Activated CD4-positive, alpha-beta T cell treated with anti-CD3 and anti-CD28 coated beads, Interleukin-2, amount 10 ng/mL, durations not matched to agents 24 days and 14 days (primary cell): ENCODE data around the gene MRGPRD. TPM values are rescaled to one million over a fixed set of nuclear protein-coding genes. Genes with fewer than 3 reads are reported as not detected.
A peak's percentile ranks its signal among the peaks of the same experiment; 100 is the strongest.

Source experiments
- DNase-seq: peaks from one replicate; pipeline ENCODE4 v3.0.0; 2022
- H3K27ac Mint-ChIP-seq: one replicate; pipeline ENCODE4 v1.8.0; 2022; ENCODE audit warnings: mild to moderate bottlenecking, mixed read lengths
- H3K27me3 Mint-ChIP-seq: one replicate; pipeline ENCODE4 v1.8.0; 2022; ENCODE audit warnings: mixed read lengths
- H3K36me3 Mint-ChIP-seq: one replicate; pipeline ENCODE4 v1.8.0; 2022; ENCODE audit warnings: low read depth, mild to moderate bottlenecking, mixed read lengths
- H3K4me1 Mint-ChIP-seq: one replicate; pipeline ENCODE4 v1.8.0; 2021; ENCODE audit warnings: mixed read lengths
- H3K4me3 Mint-ChIP-seq: one replicate; pipeline ENCODE4 v1.8.0; 2022; ENCODE audit warnings: mild to moderate bottlenecking, moderate library complexity, mixed read lengths
- H3K9me3 Mint-ChIP-seq: one replicate; pipeline ENCODE4 v1.8.0; 2021; ENCODE audit warnings: mixed read lengths
- intact Hi-C: fragments of 100-400 bp; cut with micrococcal nuclease; formaldehyde crosslinking; loops from one replicate; pipeline ENCODE4 v1.15.1; 2023
- total RNA-seq: library from RNA; stranded (reverse); gene quantifications from 2 replicates; pipeline ENCODE4 v1.2.3, GENCODE V29; 2022

MRGPRD gene
- total RNA-seq, 1 donor from 2014 or later: not detected

GRCh38 chr11:68960294-68961071, 20.3 kb downstream of the MRGPRD start:
- Mint-ChIP-seq H3K27me3 (no peaks in the 10 kb centered on the region), H3K27ac (no peak overlapping the region), H3K4me1 (peaks cover 5% of the 10 kb centered on the region), H3K9me3 (no peaks in the 10 kb centered on the region), H3K4me3 (no peak overlapping the region), H3K36me3 (peaks cover 3% of the 10 kb centered on the region)
- no peak for DNase-seq
- intact Hi-C loops: no loop called here

- DNase-seq: no peak
- Mint-ChIP-seq H3K36me3 (peaks cover 3% of the 10 kb centered on the region), H3K27me3 (no peaks in the 10 kb centered on the region), H3K4me1 (peaks cover 5% of the 10 kb centered on the region), H3K9me3 (no peaks in the 10 kb centered on the region), H3K27ac (no peak overlapping the region), H3K4me3 (no peak overlapping the region)
- intact Hi-C loops: no loop called here
Measured at GRCh38 chr11:68959465-68960293, 21.1 kb downstream of the MRGPRD start.

GRCh38 chr11:68958211-68958610, 22.6 kb downstream of the MRGPRD start:
- Mint-ChIP-seq H3K4me3 (no peak overlapping the region), H3K36me3 (no peaks in the 10 kb centered on the region), H3K27ac (no peak overlapping the region), H3K4me1 (peaks cover 5% of the 10 kb centered on the region), H3K27me3 (peaks cover 2% of the 10 kb centered on the region), H3K9me3 (no peaks in the 10 kb centered on the region)
- DNase-seq: no peak
- intact Hi-C loops: no loop called here

GRCh38 chr11:68956547-68957254, 24.1 kb downstream of the MRGPRD start:
- intact Hi-C loops: no loop called here
- H3K4me3 Mint-ChIP-seq: no peak overlapping the region
- no peaks in the 10 kb centered on the region for H3K9me3 Mint-ChIP-seq
- no peaks in the 10 kb centered on the region for H3K36me3 Mint-ChIP-seq
- no peak overlapping the region for H3K27ac Mint-ChIP-seq
- H3K27me3 Mint-ChIP-seq: peaks cover 2% of the 10 kb centered on the region
- no peaks in the 10 kb centered on the region for H3K4me1 Mint-ChIP-seq
- no peak for DNase-seq

GRCh38 chr11:68956142-68956541, 24.6 kb downstream of the MRGPRD start:
- Mint-ChIP-seq H3K36me3 (no peaks in the 10 kb centered on the region), H3K27ac (no peak overlapping the region), H3K4me3 (no peak overlapping the region), H3K27me3 (peaks cover 2% of the 10 kb centered on the region), H3K4me1 (no peaks in the 10 kb centered on the region), H3K9me3 (no peaks in the 10 kb centered on the region)
- DNase-seq: peak; percentile 66
- intact Hi-C loops: no loop called here

- intact Hi-C loops: no loop called here
- H3K36me3 Mint-ChIP-seq: no peaks in the 10 kb centered on the region
Measured at GRCh38 chr11:68955607-68955958, 25.2 kb downstream of the MRGPRD start.

GRCh38 chr11:68954836-68955606, 25.8 kb downstream of the MRGPRD start:
- no peak overlapping the region for H3K4me3 Mint-ChIP-seq
- intact Hi-C loops: no loop called here
- H3K27me3 Mint-ChIP-seq: peaks cover 2% of the 10 kb centered on the region
- H3K4me1 Mint-ChIP-seq: no peaks in the 10 kb centered on the region
- H3K27ac Mint-ChIP-seq: no peak overlapping the region
- no peak for DNase-seq
- H3K9me3 Mint-ChIP-seq: no peaks in the 10 kb centered on the region
- H3K36me3 Mint-ChIP-seq: no peaks in the 10 kb centered on the region

More at GRCh38 chr11:68955607-68955958, 25.2 kb downstream of the MRGPRD start:
- Mint-ChIP-seq H3K27ac (no peak overlapping the region), H3K4me1 (no peaks in the 10 kb centered on the region), H3K9me3 (no peaks in the 10 kb centered on the region), H3K27me3 (peaks cover 2% of the 10 kb centered on the region), H3K4me3 (no peak overlapping the region)
- DNase-seq: no peak

GRCh38 chr11:68950762-68951161, 30.0 kb downstream of the MRGPRD start:
- intact Hi-C loops: no loop called here
- Mint-ChIP-seq H3K27ac (no peak overlapping the region), H3K36me3 (no peaks in the 10 kb centered on the region), H3K4me1 (peaks cover 3% of the 10 kb centered on the region), H3K27me3 (peaks cover 2% of the 10 kb centered on the region), H3K9me3 (no peaks in the 10 kb centered on the region), H3K4me3 (no peak overlapping the region)
- no peak for DNase-seq

GRCh38 chr11:68950270-68950669, 30.5 kb downstream of the MRGPRD start:
- DNase-seq: peak; percentile 60
- Mint-ChIP-seq H3K4me3 (no peak overlapping the region), H3K36me3 (no peaks in the 10 kb centered on the region), H3K4me1 (peaks cover 3% of the 10 kb centered on the region), H3K27ac (no peak overlapping the region), H3K27me3 (peaks cover 2% of the 10 kb centered on the region), H3K9me3 (no peaks in the 10 kb centered on the region)
- intact Hi-C loops: no loop called here

GRCh38 chr11:68948935-68949334, 31.9 kb downstream of the MRGPRD start:
- intact Hi-C loops: no loop called here
- peaks cover 3% of the 10 kb centered on the region for H3K4me1 Mint-ChIP-seq
- DNase-seq: no peak
- H3K4me3 Mint-ChIP-seq: no peak overlapping the region
- no peak overlapping the region for H3K27ac Mint-ChIP-seq
- H3K27me3 Mint-ChIP-seq: no peaks in the 10 kb centered on the region
- H3K9me3 Mint-ChIP-seq: no peaks in the 10 kb centered on the region
- H3K36me3 Mint-ChIP-seq: no peaks in the 10 kb centered on the region

GRCh38 chr11:68948496-68948895, 32.3 kb downstream of the MRGPRD start:
- no peaks in the 10 kb centered on the region for H3K36me3 Mint-ChIP-seq
- no peaks in the 10 kb centered on the region for H3K9me3 Mint-ChIP-seq
- H3K27ac Mint-ChIP-seq: no peak overlapping the region
- H3K4me3 Mint-ChIP-seq: no peak overlapping the region
- DNase-seq: no peak
- intact Hi-C loops: no loop called here
- H3K4me1 Mint-ChIP-seq: peaks cover 3% of the 10 kb centered on the region
- no peaks in the 10 kb centered on the region for H3K27me3 Mint-ChIP-seq

GRCh38 chr11:68947151-68947550, 33.6 kb downstream of the MRGPRD start:
- no peak for DNase-seq
- Mint-ChIP-seq H3K27ac (no peak overlapping the region), H3K4me3 (no peak overlapping the region), H3K36me3 (no peaks in the 10 kb centered on the region), H3K27me3 (no peaks in the 10 kb centered on the region), H3K4me1 (peaks cover 3% of the 10 kb centered on the region), H3K9me3 (no peaks in the 10 kb centered on the region)
- intact Hi-C loops: no loop called here

- DNase-seq: no peak
- Mint-ChIP-seq H3K36me3 (no peaks in the 10 kb centered on the region), H3K27me3 (no peaks in the 10 kb centered on the region), H3K4me3 (no peak overlapping the region), H3K27ac (no peak overlapping the region), H3K9me3 (no peaks in the 10 kb centered on the region), H3K4me1 (peaks cover 3% of the 10 kb centered on the region)
- intact Hi-C loops: no loop called here
Measured at GRCh38 chr11:68946416-68947090, 34.2 kb downstream of the MRGPRD start.
